Activated CD4-positive, alpha-beta T cell treated with anti-CD3 and anti-CD28 coated beads, Interleukin-2, amount 50 U/mL, for 4 hours (primary cell): ENCODE results near the gene MCAM.

ENCODE experiments used
- DNase-seq, 2 experiments: peaks; one replicate each; pipeline ENCODE4 v3.0.0-alpha.2; 2020

MCAM gene

DNA sequence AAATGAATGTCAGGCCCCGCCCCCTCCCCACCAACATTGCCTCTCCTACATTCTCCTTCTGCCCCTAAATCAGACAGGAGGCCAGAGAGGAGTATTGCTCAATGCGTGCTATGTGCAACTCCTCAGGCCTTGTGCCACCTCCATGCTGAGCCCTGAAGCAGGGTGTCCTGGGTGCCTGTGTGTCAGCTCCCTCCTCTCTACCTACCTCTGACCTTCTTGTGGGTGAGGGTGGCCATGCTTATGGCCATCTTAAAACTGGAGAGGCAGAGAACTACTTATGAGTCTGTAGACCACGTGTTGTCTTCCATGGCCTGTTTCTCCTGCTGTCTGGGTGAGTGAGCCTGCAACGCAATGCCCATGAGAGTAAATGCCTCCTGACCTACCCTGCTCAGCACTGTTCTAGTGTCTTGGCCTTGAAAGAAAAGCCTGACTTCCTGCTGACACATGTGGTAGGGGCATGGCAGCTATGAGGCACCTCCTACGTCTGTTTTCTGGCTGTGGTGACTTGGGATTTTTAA is 10.5 kb downstream of the MCAM start:
- no peak for DNase-seq

DNA sequence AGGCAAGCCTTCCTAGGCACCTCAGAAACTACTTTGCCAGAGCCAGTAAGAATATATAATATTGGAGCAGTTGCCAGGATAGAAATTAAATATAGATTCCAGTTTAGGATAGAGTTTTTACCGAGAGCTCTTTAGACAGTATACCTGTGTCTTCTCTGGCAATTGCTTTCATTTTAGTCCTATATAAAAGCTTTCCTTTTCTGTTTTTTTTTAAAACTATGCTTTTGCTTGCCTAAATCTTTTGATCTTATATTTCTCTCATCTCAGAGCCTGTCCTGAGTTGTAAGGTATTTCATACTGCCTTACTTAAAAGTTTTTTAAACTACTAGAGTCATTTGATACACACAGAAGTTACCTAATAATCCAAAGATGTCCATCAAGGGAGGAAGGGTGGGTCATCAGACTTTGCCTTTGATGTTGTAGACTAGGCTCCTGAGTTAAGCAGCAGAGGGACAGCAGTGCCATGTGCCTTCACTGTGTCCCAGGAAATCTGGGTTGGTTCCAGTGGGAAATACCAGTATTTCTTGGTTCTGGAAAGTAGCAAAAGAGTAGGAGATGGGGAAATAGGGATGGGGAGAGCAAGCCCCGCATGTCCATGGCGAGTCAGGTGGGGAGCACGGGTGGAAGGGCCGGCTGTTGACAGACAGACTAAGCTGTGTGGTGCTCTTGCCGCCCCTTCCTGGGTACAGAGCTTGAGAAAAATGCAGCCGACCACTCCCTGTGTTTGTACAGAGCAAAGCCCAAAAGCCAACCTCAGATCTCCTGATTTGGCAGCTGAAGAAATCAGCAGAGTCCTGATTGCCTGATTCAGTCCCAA is 11.2 kb downstream of the MCAM start:
- DNase-seq = no peak

DNA sequence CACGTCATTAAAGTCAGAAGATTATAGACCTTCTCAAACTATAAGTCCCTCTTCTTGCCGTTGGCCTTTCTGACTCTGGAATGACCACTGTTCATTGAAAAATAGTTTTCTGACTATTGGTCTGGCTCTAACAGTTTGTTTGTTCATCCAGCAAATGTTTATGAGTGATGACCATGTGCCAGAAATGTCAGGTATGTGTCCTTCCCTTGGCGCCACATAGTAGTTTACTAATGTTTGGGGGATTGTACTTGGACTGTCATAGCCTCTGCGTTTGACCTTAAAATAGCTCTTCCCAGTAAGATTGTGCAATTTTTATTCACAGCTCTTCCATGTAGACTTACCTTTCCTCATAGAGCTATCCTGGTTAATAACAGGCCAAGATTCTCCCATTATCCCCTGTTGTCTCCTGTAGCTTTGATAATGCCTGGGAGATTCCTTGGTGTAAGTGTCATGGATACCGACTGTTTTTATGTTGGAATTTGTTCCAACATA is 13.7 kb downstream of the MCAM start:
- DNase-seq = no peak

DNA sequence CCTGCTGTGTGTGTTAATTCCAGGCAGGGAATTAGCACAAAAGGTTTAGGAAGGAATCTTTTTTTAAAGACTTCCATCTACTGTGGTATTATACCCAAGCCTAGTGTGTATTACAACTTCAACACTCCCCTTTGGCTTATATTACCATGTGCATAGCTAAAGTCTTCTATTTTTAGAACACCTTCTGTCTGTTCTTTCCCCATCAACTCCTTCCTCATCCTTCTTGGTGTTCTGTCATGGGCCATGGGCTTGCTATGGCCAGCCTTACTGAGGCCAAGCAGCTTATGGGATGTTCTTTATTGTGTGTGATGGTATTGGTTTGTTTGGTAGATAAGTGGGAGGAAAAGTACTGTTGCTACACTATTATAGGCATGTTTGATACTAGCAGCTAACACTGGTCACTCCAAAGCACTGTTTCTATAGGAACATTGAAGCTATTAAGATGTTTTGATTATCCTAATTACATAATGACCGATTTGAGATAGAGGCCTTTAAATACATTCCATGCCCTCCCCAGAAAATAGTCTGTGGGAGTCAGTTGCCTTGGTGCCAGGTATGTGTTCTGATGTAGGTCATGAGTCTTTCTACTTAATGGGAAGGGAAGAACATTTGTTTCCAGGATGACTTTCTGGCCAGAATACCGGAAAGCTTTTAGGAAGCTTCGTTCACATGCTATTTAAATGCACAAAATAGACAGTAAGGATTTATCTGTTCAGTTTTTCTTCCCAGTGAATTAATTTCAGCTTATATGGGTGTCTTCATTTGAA is 16.5 kb downstream of the MCAM start:
- DNase-seq = no peak

DNA sequence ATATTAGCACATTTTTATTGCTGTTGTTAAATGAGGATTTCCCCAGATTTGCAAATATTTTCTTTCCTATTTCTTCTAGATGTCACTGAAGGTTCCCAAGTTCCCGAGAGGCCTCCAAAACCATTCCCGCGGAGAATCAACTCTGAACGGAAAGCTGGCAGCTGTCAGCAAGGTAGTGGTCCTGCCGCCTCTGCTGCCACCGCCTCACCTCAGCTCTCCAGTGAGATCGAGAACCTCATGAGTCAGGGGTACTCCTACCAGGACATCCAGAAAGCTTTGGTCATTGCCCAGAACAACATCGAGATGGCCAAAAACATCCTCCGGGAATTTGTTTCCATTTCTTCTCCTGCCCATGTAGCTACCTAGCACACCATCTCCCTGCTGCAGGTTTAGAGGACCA is 17.5 kb downstream of the MCAM start:
- no peak for DNase-seq

DNA sequence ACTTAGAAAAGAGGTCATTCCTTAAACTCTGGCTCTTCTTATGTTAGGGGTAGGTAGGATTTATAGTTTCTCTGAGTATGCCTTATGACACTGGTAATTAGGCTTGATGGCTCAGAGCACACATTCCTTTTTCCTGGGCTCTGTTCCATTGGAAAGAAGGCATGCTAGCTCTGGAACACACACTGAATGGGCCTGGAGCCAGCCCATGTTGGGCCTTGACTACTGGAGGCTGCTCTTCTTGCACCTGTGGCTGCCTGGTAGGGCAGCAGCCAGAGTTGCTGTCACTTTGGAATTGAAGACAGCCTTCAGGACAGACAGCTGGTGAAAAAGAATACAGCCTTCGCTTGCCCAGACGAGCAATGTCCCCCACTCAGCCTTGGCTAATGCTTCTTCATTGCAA is 18.2 kb downstream of the MCAM start:
- DNase-seq = no peak

DNA sequence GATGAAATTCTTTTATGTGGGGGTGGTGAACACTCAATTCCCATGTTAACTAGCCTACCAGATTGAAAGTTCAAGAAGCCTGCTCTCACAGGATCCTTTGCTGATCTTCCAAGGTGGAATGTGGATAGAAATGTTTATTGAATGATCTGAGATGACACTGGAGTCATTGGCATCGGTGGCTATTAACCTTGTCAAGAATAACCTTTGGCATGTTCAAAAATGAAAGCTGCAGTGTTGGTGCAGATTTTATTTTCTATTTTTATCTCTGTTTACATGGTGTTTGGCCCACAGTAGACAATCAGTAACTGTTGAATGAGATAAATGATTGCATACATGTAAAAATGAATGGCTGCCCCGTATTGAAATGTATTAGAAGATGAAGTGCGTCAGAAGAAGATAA is 19.0 kb downstream of the MCAM start:
- no peak for DNase-seq

DNA sequence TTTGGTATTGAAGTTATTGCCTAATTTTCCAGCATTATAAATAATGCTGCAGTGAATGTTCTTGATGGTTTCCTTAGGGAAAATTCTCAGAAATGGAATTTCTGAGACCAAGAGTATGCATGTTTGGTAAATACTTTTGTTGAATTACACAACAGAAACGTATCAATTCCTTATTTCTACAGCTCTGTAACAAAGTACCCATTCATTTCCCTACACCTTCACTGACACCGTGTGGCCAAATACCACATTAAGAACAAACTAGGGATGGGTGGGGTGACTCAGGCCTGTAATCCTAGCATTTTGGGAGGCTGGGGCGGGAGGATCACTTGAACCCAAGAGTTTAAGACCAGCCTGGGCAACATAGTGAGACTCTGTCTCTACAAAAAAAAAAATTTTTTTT is 21.8 kb downstream of the MCAM start:
- no peak for DNase-seq

DNA sequence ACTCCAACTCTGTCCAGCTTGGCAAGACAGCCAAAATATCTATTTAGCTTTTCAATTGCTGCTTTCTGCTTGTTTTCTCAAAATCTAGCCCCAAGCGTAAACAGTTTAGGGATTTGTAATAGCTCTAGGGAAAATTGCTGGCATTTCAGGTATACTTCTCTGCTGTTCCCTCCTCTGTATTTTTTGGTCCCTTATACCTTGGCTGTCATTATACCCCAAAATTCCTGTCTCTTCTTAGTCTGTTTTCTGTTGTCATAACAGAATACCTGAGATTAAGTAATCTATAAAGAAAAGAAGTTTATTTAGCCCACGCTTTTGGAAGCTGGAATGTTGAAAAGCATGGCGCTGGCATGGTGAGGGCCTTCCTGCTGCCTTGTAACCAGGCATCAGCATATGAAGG is 23.5 kb downstream of the MCAM start:
- no peak for DNase-seq

DNA sequence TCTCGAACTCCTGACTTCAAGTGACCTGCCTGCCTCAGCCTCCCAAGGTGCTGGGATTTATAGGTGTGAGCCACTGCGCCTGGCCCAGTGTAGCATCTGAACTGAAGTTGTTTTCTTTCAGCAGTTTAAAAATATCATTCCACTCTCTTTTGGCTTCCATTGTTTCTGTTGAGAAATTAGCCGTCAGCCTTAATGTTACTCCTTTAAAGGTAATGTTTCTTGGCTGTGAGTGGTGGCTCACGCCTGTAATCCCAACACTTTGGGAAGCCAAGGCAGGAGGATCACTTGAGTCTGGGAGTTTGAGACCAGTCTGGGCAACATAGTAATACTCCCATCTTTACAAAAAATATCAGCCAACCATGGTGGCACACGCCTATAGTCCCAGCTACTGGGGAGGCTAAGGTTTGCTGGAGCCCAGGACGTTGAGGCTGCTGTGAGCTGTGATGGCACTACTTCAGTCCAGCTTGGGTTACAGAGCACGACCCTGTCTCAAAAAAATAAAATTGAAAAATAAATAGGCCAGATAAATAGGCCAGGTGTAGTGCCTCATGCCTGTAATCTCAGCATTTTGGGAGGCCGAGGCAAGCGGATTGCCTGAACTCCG is 25.9 kb downstream of the MCAM start:
- no peak for DNase-seq

DNA sequence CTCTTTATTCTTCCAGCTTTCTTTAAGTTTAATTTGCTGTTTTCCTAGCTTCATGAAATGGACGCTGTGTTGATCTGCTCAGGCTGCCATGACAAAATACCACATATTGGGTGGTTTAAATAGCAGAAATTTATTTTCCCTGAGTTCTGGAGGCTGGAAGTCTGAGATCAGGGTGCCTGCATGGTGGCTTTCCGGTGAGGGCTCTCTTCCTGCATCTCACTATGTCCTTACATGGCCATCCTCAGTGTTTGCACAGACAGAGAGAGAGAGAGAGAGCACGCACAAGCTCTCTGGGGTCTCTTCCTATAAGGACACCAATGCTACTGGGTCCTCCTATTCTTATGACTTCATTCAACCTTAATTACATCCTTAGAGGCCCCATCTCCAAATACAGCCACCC is 28.7 kb downstream of the MCAM start:
- no peak for DNase-seq

DNA sequence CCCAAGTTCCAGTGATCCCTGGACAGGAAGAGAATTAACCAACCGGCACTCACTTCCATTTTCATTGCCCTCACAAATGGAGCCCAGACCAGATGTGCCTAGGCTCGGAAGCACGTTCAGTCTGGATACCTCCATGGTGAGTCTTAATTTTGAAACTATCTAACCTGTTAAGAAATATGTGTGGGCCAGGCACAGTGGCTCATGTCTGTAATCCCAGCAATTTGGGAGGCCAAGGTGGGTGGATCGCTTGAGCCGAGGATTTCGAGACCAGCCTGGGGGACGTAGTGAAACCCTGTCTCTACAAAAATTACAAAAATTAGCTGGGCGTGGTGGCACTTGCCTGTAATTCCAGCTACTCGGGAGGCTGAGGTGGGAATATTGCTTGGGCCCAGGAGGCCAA is 31.5 kb downstream of the MCAM start:
- DNase-seq = no peak

DNA sequence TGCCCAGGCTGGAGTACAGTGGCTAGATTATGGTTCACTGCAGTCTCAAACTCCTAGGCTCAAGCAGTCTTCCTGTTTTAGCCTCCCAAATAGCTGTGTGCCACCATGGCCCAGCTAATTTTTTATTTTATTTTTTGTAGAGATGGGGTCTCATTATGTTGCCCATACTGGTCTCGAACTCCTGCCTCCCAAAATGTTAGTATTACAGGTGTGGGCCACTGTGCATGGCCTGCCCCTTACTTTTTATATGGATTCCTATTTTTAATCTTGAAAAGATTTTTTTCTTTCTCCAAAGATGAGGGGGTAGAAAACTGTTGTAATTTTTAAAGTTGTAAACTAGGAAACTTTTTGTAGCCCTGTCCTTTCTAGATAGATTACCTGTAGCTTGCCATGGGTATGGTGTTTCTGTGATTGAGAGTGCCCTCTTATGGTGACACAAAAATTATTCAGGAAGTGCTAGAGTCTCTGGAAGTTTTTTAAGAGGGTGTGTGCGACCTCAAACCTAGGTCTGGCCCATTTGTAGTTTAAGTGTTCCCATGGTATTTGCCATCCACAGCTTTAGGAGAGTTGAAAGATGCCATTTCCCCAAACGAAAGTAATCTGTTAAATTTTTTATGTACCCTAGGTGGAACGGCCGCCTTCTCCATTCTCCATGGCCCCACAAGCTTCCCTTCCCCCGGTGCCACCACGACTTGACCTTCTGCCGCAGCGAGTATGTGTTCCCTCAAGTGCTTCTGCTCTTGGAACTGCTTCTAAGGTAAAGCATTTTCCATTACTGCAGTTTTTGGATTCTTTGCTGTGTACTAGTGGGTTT is 32.4 kb downstream of the MCAM start:
- no peak for DNase-seq

DNA sequence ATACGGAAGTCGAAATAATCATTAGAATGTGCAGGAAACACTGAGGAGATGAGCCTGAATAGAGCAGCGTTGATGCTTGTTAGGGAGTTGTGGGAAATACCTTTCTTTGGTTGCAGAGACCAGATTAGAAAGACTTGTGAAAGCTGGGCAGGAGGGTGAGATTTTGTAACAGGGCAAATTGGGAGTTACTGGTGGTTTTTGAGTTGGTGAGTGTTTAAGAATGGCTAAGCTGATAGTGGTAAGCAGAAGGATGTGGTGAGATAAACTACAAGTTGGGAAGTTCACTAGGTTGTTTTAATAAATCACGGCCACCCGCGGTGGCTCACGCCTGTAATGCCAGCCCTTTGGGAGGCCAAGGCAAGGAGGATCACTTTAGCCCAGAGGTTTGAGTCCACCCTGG is 34.4 kb downstream of the MCAM start:
- no peak for DNase-seq

DNA sequence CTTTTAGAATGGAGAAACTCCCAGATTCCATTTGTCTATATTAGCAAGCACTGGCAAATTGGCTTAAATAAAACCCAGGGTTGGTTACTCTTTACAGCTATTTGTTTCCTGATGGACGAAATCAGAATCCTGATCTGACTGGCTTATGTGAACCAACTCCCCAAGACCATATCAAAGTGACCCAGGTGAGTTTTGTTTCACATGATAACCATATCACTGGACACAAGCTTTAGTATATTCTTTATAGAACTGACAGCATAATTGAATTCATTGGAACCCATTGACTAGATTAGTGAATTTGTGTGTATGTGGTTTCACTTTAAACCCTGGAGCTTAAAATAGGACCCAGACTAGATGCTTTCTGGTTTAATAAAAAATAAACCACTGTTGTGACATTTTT is 39.3 kb downstream of the MCAM start:
- no peak for DNase-seq

DNA sequence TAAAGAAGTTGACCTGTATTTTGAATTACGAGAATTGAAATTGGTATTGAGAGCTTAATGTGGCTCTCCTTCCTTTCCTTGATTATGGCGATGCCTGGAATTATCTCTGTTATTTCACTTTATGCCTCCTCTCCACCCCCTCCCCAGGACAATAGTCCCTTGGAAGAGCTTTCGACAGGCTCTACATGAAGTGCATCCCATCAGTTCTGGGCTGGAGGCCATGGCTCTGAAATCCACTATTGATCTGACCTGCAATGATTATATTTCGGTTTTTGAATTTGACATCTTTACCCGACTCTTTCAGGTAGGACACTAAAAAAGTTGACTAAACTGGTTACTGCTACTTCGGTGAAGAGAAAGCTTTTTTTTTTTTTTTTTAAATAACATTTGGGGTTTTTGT is 43.2 kb downstream of the MCAM start:
- no peak for DNase-seq

DNA sequence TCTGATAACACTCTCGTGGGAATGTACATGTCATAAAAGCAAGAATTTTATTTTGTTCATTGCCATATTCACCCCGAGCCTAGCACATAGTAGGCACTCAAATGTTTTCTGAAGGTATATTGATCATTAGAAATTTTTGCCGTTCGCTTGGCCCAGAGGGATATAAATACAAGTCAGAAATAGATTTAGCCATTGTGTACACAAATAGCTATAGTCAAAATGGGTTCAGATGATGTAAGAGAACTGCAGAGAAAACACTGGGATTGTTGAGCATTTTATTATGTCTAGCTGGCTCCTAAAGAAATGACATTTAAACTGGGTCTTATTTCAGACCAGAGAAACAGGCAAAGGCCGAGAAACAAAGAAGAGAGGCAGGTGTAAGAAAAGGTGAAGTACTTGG is 49.3 kb downstream of the MCAM start:
- DNase-seq = no peak

DNA sequence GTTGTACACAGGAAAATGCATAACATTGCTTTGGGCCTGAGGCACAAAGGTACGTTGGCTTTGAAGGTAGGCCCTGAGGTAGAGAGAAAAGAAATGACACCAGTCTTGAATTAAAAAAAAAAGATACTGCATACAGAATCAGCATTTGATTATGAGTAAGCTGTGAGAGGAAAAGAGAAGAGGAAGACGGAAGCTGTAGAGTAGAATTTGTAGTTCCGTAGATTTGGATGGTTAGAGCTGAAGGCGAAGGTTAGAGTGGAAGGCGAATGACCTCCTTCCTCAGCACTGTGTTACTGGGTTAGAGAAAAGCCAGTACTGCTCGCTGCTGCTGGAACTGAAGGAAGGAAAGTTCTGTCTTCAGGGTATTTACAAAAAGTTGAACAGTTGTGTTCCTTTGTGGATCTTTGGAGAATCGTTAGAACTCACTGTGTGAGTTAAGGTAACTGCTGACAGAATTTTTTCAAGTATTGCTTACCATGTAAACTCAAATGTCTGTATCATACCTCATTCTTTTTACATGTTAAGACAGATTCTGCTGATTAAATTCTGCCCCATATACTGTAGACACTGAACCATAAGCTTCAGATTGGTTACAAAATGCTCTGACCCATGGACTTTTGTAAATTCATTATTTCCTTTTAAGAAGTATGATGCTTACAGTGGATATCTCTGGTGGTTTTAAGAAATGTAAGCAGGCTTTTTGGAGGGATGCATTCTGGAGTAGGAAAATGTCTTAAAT is 50.2 kb downstream of the MCAM start:
- DNase-seq = no peak

DNA sequence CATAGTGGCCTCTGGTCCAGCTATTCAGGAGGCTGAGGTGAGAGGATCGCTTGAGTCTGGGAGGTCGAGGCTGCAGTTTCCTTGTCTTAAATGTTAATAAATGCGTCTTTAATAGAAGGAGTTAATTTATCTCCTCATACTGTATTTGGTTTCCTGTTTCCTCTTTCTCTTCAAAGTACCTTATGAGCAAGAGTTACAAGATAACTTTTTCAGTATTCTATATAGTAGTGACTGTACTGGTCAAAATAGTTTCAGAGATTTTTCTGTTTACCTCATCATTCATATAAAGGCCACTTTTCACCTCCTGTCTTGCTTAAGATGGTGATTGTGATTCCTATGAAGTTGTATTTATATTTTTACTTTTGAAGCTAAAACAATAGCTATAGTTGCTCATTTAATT is 50.9 kb downstream of the MCAM start:
- DNase-seq = no peak

DNA sequence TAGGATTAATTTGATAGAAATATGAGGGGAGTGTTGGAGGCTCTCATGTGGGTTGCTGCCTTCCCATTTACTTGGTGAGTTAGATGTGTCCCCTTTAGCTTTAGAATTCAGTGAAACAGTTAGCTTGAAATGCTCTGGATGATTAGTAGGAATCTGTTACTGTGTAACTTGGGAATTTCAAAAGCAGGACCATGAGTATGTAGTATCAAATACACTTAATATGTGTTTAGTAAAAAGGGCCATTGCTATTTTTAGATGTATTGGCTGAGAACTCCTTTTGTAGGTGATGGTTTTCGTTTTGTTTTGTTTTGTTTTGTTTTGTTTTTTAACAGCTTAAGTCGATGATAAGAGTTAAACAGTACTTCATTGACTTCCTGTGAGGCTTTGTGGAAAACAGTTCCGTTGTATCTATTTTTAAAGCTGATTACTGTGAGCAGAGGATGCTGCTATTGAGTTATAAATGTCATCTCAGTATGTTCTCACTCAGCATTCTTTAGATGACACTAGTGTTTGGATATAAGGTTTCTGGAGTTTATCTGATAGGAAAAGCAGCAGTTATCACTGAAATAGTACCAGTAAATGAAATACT is 53.5 kb downstream of the MCAM start:
- DNase-seq = no peak

DNA sequence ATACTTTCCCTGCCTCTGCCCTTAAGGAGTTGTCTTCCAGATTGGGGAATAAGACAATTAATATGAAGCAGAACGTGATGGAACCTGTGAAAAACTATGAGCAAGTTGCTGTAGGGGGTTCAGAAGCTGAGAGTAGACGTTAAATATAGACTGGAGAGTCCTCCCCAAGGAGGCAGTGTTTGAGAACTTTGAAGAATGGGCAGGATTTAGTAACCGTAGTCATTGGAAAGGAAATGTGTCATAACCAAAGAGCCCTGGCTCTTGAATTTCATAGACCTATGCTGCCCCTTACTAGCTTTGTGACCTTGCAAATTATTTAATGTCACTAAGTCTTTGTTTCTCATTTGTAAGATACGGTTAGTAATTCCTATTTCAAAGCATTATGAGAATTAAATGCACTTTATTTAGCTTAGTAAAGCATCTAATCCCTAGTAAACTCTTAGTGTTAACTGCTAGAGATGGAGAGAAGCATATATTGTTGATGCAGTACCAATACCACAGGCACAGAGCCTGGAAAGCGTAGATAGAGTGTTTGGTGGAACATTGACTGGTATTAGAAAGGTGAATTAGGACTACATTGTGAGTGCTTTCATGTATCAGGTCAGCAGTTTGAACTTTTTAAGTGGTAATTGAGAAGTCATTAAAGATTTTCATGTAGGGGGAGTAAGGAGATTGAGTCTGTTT is 54.1 kb downstream of the MCAM start:
- no peak for DNase-seq
